Neural cell (in vitro differentiated cells): ENCODE results near the gene CDRT15L2.

ENCODE experiments used
- EP300 ChIP-seq: fragments of 450-650 bp; conservative IDR thresholded peaks from 2 replicates; pipeline ENCODE4 v1.6.1; 2014; ENCODE audit warnings: antibody characterized with exemption, mild to moderate bottlenecking, moderate library complexity; ENCODE audit not compliant: poor library complexity, severe bottlenecking
- EZH2 ChIP-seq: fragments of 200-600, 300-800 bp; shearing (Covaris generic), sonication (generic); IDR thresholded peaks from 2 replicates; pipeline ENCODE4 v1.6.1; 2014; ENCODE audit warnings: antibody characterized with exemption, low read length, borderline replicate concordance, mild to moderate bottlenecking; ENCODE audit not compliant: insufficient read depth, poor library complexity, severe bottlenecking
- MXI1 ChIP-seq: fragments of 450-650 bp; conservative IDR thresholded peaks from 2 replicates; pipeline ENCODE4 v1.6.1; 2014; ENCODE audit warnings: antibody characterized with exemption, mild to moderate bottlenecking; ENCODE audit not compliant: poor library complexity, severe bottlenecking
- POLR2AphosphoS5 ChIP-seq: IDR thresholded peaks from 2 replicates; pipeline ENCODE4 v1.6.1; 2012
- RAD21 ChIP-seq: fragments of 450-650 bp; conservative IDR thresholded peaks from 2 replicates; pipeline ENCODE4 v1.6.1; 2014; ENCODE audit warnings: antibody characterized with exemption, mild to moderate bottlenecking, moderate library complexity
- REST ChIP-seq: IDR thresholded peaks from 2 replicates; pipeline ENCODE4 v1.6.1; 2012; ENCODE audit warnings: borderline replicate concordance
- SMC3 ChIP-seq: fragments of 450-650 bp; conservative IDR thresholded peaks from 2 replicates; pipeline ENCODE4 v1.6.1; 2014; ENCODE audit warnings: antibody characterized with exemption, mild to moderate bottlenecking, moderate library complexity; ENCODE audit not compliant: poor library complexity
- TF ChIP-seq, protein P1 (sequence below): fragments of 450-650 bp; IDR thresholded peaks from 2 replicates; pipeline ENCODE4 v1.5.1; 2014; ENCODE audit warnings: antibody characterized with exemption, mild to moderate bottlenecking, moderate library complexity; ENCODE audit not compliant: poor library complexity, severe bottlenecking

GRCh38 chr17:20613248-20613647 is 33.7 kb downstream of the CDRT15L2 start:
- TF ChIP-seq, protein P1, sequence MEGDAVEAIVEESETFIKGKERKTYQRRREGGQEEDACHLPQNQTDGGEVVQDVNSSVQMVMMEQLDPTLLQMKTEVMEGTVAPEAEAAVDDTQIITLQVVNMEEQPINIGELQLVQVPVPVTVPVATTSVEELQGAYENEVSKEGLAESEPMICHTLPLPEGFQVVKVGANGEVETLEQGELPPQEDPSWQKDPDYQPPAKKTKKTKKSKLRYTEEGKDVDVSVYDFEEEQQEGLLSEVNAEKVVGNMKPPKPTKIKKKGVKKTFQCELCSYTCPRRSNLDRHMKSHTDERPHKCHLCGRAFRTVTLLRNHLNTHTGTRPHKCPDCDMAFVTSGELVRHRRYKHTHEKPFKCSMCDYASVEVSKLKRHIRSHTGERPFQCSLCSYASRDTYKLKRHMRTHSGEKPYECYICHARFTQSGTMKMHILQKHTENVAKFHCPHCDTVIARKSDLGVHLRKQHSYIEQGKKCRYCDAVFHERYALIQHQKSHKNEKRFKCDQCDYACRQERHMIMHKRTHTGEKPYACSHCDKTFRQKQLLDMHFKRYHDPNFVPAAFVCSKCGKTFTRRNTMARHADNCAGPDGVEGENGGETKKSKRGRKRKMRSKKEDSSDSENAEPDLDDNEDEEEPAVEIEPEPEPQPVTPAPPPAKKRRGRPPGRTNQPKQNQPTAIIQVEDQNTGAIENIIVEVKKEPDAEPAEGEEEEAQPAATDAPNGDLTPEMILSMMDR, result no peak
- no peak for TF ChIP-seq EP300
- no peak for TF ChIP-seq MXI1
- no peak for TF ChIP-seq REST
- no peak for TF ChIP-seq POLR2AphosphoS5
- no peak for TF ChIP-seq EZH2
- TF ChIP-seq RAD21, result no peak
- TF ChIP-seq SMC3, result no peak
